CD14-positive monocyte (primary cell): Measurements from ENCODE around the gene PLA2G2E. TPM values are rescaled to one million over a fixed set of nuclear protein-coding genes. Genes with fewer than 3 reads are reported as not detected.

ENCODE experiments used
- DNase-seq, 3 donors: peaks; one replicate each; pipeline ENCODE4 v3.0.0-alpha.2; 2011 to 2022
- H2AFZ ChIP-seq: 2 replicates; pipeline ENCODE4 v1.6.0; 2012; ENCODE audit warnings: mild to moderate bottlenecking, low read depth, low read length, inconsistent platforms; ENCODE audit not compliant: insufficient read depth, poor library complexity, severe bottlenecking
- H3K27ac ChIP-seq, 2 donors: 1 replicate in 1 of 2; 2 replicates in 1 of 2; pipeline ENCODE4 v1.5.1; 2012 to 2013; ENCODE audit warnings: low read length in 2 of 2, control low read depth in 1 of 2, inconsistent platforms in 1 of 2, low read depth in 1 of 2, mild to moderate bottlenecking in 1 of 2
- H3K27me3 ChIP-seq, 2 donors: one replicate each; pipeline versions ENCODE4 v1.6.0 to v1.6.1; 2011 to 2013; ENCODE audit warnings: low read length in 2 of 2; ENCODE audit not compliant: control insufficient read depth in 2 of 2, insufficient read depth in 2 of 2
- H3K36me3 ChIP-seq, 2 donors: replicated peaks in 1 of 2; 1 replicate in 1 of 2; 2 replicates in 1 of 2; pipeline versions ENCODE4 v1.5.1 to v1.6.1; 2012 to 2013; ENCODE audit warnings: low read length in 2 of 2, control low read depth in 1 of 2, inconsistent platforms in 1 of 2, mild to moderate bottlenecking in 1 of 2; ENCODE audit not compliant: insufficient read depth in 2 of 2, control insufficient read depth in 1 of 2
- H3K4me1 ChIP-seq, 2 donors: 1 replicate in 1 of 2; 2 replicates in 1 of 2; pipeline versions ENCODE4 v1.5.1 to v1.6.1; 2012 to 2013; ENCODE audit warnings: low read length in 2 of 2, control low read depth in 1 of 2, inconsistent platforms in 1 of 2, mild to moderate bottlenecking in 1 of 2, moderate library complexity in 1 of 2; ENCODE audit not compliant: insufficient read depth in 2 of 2, control insufficient read depth in 1 of 2
- H3K4me2 ChIP-seq: replicated peaks from 2 replicates; pipeline ENCODE3; 2012; ENCODE audit warnings: low read length, moderate library complexity, mild to moderate bottlenecking; ENCODE audit not compliant: poor library complexity, severe bottlenecking; ENCODE audit errors: extremely low read depth
- H3K4me3 ChIP-seq, 3 experiments: fragments of 200-600 bp in 1 of 3; sonication (generic) in 1 of 3; replicated peaks in 1 of 3; 1 replicate in 2 of 3; 2 replicates in 1 of 3; pipeline ENCODE4 v1.5.1; 2011 to 2013; ENCODE audit warnings: low read length in 3 of 3, mild to moderate bottlenecking in 3 of 3, control low read depth in 2 of 3, low read depth in 2 of 3, inconsistent platforms in 1 of 3, moderate library complexity in 1 of 3
- H3K79me2 ChIP-seq: 2 replicates; pipeline ENCODE4 v1.6.0; 2012; ENCODE audit warnings: mild to moderate bottlenecking, control low read depth, inconsistent platforms, low read length, moderate library complexity; ENCODE audit not compliant: insufficient read depth
- H3K9ac ChIP-seq: 2 replicates; pipeline ENCODE4 v1.6.0; 2017; ENCODE audit warnings: low read length, mild to moderate bottlenecking; ENCODE audit not compliant: insufficient read depth, poor library complexity, severe bottlenecking
- H3K9me3 ChIP-seq, 2 donors: replicated peaks in 1 of 2; 1 replicate in 1 of 2; 2 replicates in 1 of 2; pipeline versions ENCODE4 v1.5.1 to v1.6.1; 2012 to 2013; ENCODE audit warnings: low read length in 2 of 2, control low read depth in 1 of 2; ENCODE audit not compliant: control insufficient read depth in 1 of 2, insufficient read depth in 1 of 2
- H4K20me1 ChIP-seq: 2 replicates; pipeline ENCODE4 v1.6.0; 2012; ENCODE audit warnings: mild to moderate bottlenecking, low read length, control low read depth, moderate library complexity; ENCODE audit not compliant: insufficient read depth
- H3K27ac Mint-ChIP-seq, 7 donors: one replicate each; pipeline ENCODE4 v1.8.0; 2020; ENCODE audit warnings: mild to moderate bottlenecking in 7 of 7, mixed read lengths in 7 of 7, moderate library complexity in 6 of 7, inconsistent platforms in 2 of 7
- H3K27me3 Mint-ChIP-seq, 3 donors: one replicate each; pipeline ENCODE4 v1.8.0; 2021 to 2022; ENCODE audit warnings: low read depth in 3 of 3, mild to moderate bottlenecking in 3 of 3, mixed read lengths in 3 of 3, moderate library complexity in 3 of 3, inconsistent platforms in 1 of 3
- H3K36me3 Mint-ChIP-seq, 2 donors: one replicate each; pipeline ENCODE4 v1.8.0; 2020; ENCODE audit warnings: mixed read lengths in 2 of 2, inconsistent platforms in 1 of 2, mild to moderate bottlenecking in 1 of 2
- H3K4me1 Mint-ChIP-seq: one replicate; pipeline ENCODE4 v1.8.0; 2020; ENCODE audit warnings: mild to moderate bottlenecking, mixed read lengths
- H3K4me3 Mint-ChIP-seq, 2 donors: one replicate each; pipeline ENCODE4 v1.8.0; 2020; ENCODE audit warnings: mild to moderate bottlenecking in 2 of 2, mixed read lengths in 2 of 2, moderate library complexity in 1 of 2
- H3K9me3 Mint-ChIP-seq, 7 donors: one replicate each; pipeline ENCODE4 v1.8.0; 2020 to 2022; ENCODE audit warnings: mixed read lengths in 7 of 7, mild to moderate bottlenecking in 6 of 7, moderate library complexity in 6 of 7, inconsistent platforms in 2 of 7
- WGBS: methylation state at CpG from one replicate; pipeline ENCODE4 v1.1.5; 2013; ENCODE audit warnings: missing lambda C conversion rate; ENCODE audit not compliant: insufficient coverage; 5-methylcytosine and 5-hydroxymethylcytosine counted together
- intact Hi-C, 2 donors: fragments of 100-400 bp; cut with micrococcal nuclease; formaldehyde crosslinking; loops; one replicate each; pipeline versions ENCODE4 v1.15.0 to v1.15.1; 2023
- polyA plus RNA-seq, 3 donors: library from polyadenylated mRNA; depleted of rRNA in 1 of 3; unstranded in 2 of 3; stranded (reverse) in 1 of 3; fragments of 300-500 nt in 2 of 3; fragments of >200 nt in 1 of 3; fragmentation: Illumina TruSeq in 2 of 3; gene quantifications; 1 replicate in 2 of 3; 2 replicates in 1 of 3; pipeline ENCODE4 v1.2.3, GENCODE V29; 2012 to 2021
- TF ChIP-seq, protein P1 (sequence below): fragments of 200-600 bp; IDR thresholded peaks from one replicate; pipeline ENCODE4 v1.8.0; 2022; ENCODE audit warnings: antibody characterized with exemption, mild to moderate bottlenecking

PLA2G2E gene
- polyA plus RNA-seq, 3 donors: not detected

DNA sequence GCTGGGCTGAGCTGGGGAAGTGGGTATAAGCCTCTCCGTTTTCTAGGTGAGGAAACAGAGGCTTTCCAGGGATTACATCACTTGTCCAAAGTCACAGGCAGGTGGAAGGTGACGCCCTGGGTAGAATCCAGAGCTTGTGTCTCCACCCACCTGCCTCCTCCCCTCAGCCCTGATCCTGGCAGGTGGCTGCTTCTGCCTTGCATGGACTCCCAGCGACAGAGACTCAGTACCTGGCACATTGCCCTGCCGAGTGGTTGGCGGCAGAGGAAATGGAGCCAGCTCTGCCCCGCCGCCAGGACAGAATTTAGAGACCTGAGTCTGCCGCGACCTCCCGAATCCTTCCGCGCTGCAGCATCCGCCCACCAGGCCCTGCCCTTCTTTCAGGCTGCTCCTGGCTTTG lies 2.1 kb downstream of the PLA2G2E start:
- Histone ChIP-seq H3K36me3 (no peaks in the 10 kb centered on the region), H3K4me3 (no peak overlapping the region), H3K9ac (no peak overlapping the region), H3K4me1 (no peaks in the 10 kb centered on the region), H3K79me2 (no peaks in the 10 kb centered on the region), H3K9me3 (no peaks in the 10 kb centered on the region), H3K27me3 (no peaks in the 10 kb centered on the region), H4K20me1 (no peaks in the 10 kb centered on the region), H3K27ac (no peak overlapping the region), H3K4me2 (no peak overlapping the region), H2AFZ (no peak overlapping the region)
- H3K4me1 Mint-ChIP-seq: no peaks in the 10 kb centered on the region
- peaks cover 2 to 4% (median 3%) of the 10 kb centered on the region in 3 donors for H3K27me3 Mint-ChIP-seq
- no peak overlapping the region for H3K27ac Mint-ChIP-seq
- intact Hi-C loops: loop anchor here in 1 of 2 donors (5.0 to 10.0 kb wide), 2 partner anchors 271 to 563 kb away; partner anchors contain the start of gene CAMK2N1
- TF ChIP-seq, protein P1, sequence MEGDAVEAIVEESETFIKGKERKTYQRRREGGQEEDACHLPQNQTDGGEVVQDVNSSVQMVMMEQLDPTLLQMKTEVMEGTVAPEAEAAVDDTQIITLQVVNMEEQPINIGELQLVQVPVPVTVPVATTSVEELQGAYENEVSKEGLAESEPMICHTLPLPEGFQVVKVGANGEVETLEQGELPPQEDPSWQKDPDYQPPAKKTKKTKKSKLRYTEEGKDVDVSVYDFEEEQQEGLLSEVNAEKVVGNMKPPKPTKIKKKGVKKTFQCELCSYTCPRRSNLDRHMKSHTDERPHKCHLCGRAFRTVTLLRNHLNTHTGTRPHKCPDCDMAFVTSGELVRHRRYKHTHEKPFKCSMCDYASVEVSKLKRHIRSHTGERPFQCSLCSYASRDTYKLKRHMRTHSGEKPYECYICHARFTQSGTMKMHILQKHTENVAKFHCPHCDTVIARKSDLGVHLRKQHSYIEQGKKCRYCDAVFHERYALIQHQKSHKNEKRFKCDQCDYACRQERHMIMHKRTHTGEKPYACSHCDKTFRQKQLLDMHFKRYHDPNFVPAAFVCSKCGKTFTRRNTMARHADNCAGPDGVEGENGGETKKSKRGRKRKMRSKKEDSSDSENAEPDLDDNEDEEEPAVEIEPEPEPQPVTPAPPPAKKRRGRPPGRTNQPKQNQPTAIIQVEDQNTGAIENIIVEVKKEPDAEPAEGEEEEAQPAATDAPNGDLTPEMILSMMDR: no peak
- no peak overlapping the region for H3K4me3 Mint-ChIP-seq
- H3K36me3 Mint-ChIP-seq: no peaks in the 10 kb centered on the region
- H3K9me3 Mint-ChIP-seq: no peaks in the 10 kb centered on the region
- no peak for DNase-seq
- 84% methylated on average over 13 of the region's 13 CpGs for WGBS

DNA sequence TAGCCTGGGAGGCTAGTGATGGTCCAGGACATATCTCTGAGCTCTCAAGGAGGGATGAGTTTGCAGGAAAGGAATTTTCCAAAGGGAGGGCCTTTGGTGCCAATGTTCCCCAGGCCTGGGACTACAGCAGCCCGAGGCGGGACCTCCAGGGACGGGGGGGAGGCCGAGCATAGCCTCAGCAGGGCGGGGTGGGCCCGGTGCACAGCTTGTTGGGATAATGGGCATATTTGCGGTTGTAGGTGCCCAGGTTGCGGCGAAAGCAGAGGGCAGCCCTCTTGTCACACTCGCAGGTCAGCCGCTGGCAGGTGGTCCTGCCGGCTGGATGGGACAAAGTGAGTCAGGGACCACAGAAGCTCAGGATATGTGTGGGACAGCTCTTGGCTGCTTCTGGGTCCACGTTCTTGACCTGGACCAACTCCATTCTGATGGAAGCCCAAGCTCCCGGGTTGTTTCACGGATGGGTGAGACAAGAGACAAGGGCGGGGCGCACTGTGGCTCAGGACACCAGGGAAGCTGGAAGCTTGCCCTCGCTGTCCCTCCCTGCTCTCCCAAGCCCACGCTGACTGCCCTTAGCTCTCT lies 3.2 kb downstream of the PLA2G2E start:
- no peaks in the 10 kb centered on the region for H3K9me3 Mint-ChIP-seq
- Histone ChIP-seq H3K36me3 (no peaks in the 10 kb centered on the region), H3K4me1 (no peaks in the 10 kb centered on the region), H3K4me2 (no peak overlapping the region), H3K4me3 (no peak overlapping the region), H3K27me3 (no peaks in the 10 kb centered on the region), H3K79me2 (no peaks in the 10 kb centered on the region), H2AFZ (no peak overlapping the region), H3K9ac (no peak overlapping the region), H3K9me3 (no peaks in the 10 kb centered on the region), H4K20me1 (no peaks in the 10 kb centered on the region), H3K27ac (no peak overlapping the region)
- TF ChIP-seq, protein P1: no peak
- WGBS: 96% methylated on average over 19 of the region's 19 CpGs
- no peak overlapping the region for H3K27ac Mint-ChIP-seq
- H3K36me3 Mint-ChIP-seq: no peaks in the 10 kb centered on the region
- no peak overlapping the region for H3K4me3 Mint-ChIP-seq
- H3K27me3 Mint-ChIP-seq: peaks cover 2 to 3% (median 3%) of the 10 kb centered on the region in 3 donors
- no peaks in the 10 kb centered on the region for H3K4me1 Mint-ChIP-seq
- no peak for DNase-seq
- intact Hi-C loops: loop anchor here in 1 of 2 donors (5.0 to 10.0 kb wide), 2 partner anchors 272 to 565 kb away; partner anchors contain the start of gene CAMK2N1
